ENCODE data around the gene AGO4.

AGO4 gene

GRCh38 chr1:35838693-35839245 is 31.0 kb downstream of the AGO4 start:
- H3K36me3 Mint-ChIP-seq (ENCODE audit: low read depth): peaks cover 17% of the 10 kb centered on the region

GRCh38 chr1:35844826-35845225 is 37.0 kb downstream of the AGO4 start:
- ATAC-seq: no peak
- Mint-ChIP-seq H3K27ac (no peak overlapping the region), H3K4me1 (no peaks in the 10 kb centered on the region), H3K27me3 (no peaks in the 10 kb centered on the region), H3K36me3 (ENCODE audit: low read depth) (peaks cover 2% of the 10 kb centered on the region), H3K9me3 (no peaks in the 10 kb centered on the region), H3K4me3 (no peak overlapping the region)
- no peak for DNase-seq

More at GRCh38 chr1:35838693-35839245, 31.0 kb downstream of the AGO4 start:
- DNase-seq (no peak), ATAC-seq (no peak)
- Mint-ChIP-seq H3K4me1 (no peaks in the 10 kb centered on the region), H3K9me3 (no peaks in the 10 kb centered on the region), H3K27me3 (no peaks in the 10 kb centered on the region), H3K27ac (no peak overlapping the region), H3K4me3 (no peak overlapping the region)

- Mint-ChIP-seq H3K27me3 (no peaks in the 10 kb centered on the region), H3K36me3 (ENCODE audit: low read depth) (peaks cover 3% of the 10 kb centered on the region), H3K27ac (no peak overlapping the region), H3K4me3 (no peak overlapping the region), H3K4me1 (no peaks in the 10 kb centered on the region), H3K9me3 (no peaks in the 10 kb centered on the region)
- no peak for DNase-seq
- no peak for ATAC-seq
Measured at GRCh38 chr1:35845766-35846165, 38.0 kb downstream of the AGO4 start.

- no peak overlapping the region for H3K4me3 Mint-ChIP-seq
- ATAC-seq (no peak), DNase-seq (no peak)
- H3K36me3 Mint-ChIP-seq (ENCODE audit: low read depth): peaks cover 2% of the 10 kb centered on the region
- H3K4me1 Mint-ChIP-seq: no peaks in the 10 kb centered on the region
- H3K27me3 Mint-ChIP-seq: no peaks in the 10 kb centered on the region
- no peak overlapping the region for H3K27ac Mint-ChIP-seq
- no peaks in the 10 kb centered on the region for H3K9me3 Mint-ChIP-seq
Measured at GRCh38 chr1:35847935-35848565, 40.2 kb downstream of the AGO4 start.

- no peaks in the 10 kb centered on the region for H3K4me1 Mint-ChIP-seq
- no peak for ATAC-seq
- no peaks in the 10 kb centered on the region for H3K27me3 Mint-ChIP-seq
- H3K36me3 Mint-ChIP-seq (ENCODE audit: low read depth): peaks cover 5% of the 10 kb centered on the region
- DNase-seq: no peak
- H3K4me3 Mint-ChIP-seq: no peak overlapping the region
- H3K9me3 Mint-ChIP-seq: no peaks in the 10 kb centered on the region
- no peak overlapping the region for H3K27ac Mint-ChIP-seq
Measured at GRCh38 chr1:35850051-35850450, 42.2 kb downstream of the AGO4 start.

- Mint-ChIP-seq H3K4me3 (no peak overlapping the region), H3K27me3 (no peaks in the 10 kb centered on the region), H3K4me1 (no peaks in the 10 kb centered on the region), H3K9me3 (no peaks in the 10 kb centered on the region), H3K27ac (no peak overlapping the region), H3K36me3 (ENCODE audit: low read depth) (peaks cover 5% of the 10 kb centered on the region)
- DNase-seq: no peak
- ATAC-seq: no peak
Measured at GRCh38 chr1:35850716-35851115, 42.9 kb downstream of the AGO4 start.

- ATAC-seq (no peak), DNase-seq (no peak)
- Mint-ChIP-seq H3K4me1 (no peaks in the 10 kb centered on the region), H3K4me3 (no peak overlapping the region), H3K27ac (no peak overlapping the region), H3K27me3 (no peaks in the 10 kb centered on the region), H3K9me3 (no peaks in the 10 kb centered on the region), H3K36me3 (ENCODE audit: low read depth) (peaks cover 7% of the 10 kb centered on the region)
Measured at GRCh38 chr1:35851132-35851869, 43.5 kb downstream of the AGO4 start.

GRCh38 chr1:35852241-35852640 is 44.4 kb downstream of the AGO4 start:
- DNase-seq (no peak), ATAC-seq (no peak)
- Mint-ChIP-seq H3K27me3 (no peaks in the 10 kb centered on the region), H3K4me1 (no peaks in the 10 kb centered on the region), H3K36me3 (ENCODE audit: low read depth) (peaks cover 7% of the 10 kb centered on the region), H3K9me3 (no peaks in the 10 kb centered on the region), H3K4me3 (no peak overlapping the region), H3K27ac (no peak overlapping the region)

GRCh38 chr1:35854989-35855700 is 47.3 kb downstream of the AGO4 start:
- Mint-ChIP-seq H3K4me3 (no peak overlapping the region), H3K4me1 (no peaks in the 10 kb centered on the region), H3K9me3 (no peaks in the 10 kb centered on the region), H3K27ac (no peak overlapping the region), H3K36me3 (ENCODE audit: low read depth) (peaks cover 7% of the 10 kb centered on the region), H3K27me3 (no peaks in the 10 kb centered on the region)
- DNase-seq: no peak
- no peak for ATAC-seq

GRCh38 chr1:35856964-35857363 is 49.1 kb downstream of the AGO4 start:
- Mint-ChIP-seq H3K27me3 (no peaks in the 10 kb centered on the region), H3K36me3 (ENCODE audit: low read depth) (peaks cover 5% of the 10 kb centered on the region), H3K4me3 (no peak overlapping the region), H3K27ac (no peak overlapping the region), H3K4me1 (no peaks in the 10 kb centered on the region), H3K9me3 (no peaks in the 10 kb centered on the region)
- no peak for DNase-seq
- ATAC-seq: no peak

- Mint-ChIP-seq H3K27me3 (no peaks in the 10 kb centered on the region), H3K27ac (no peak overlapping the region), H3K4me1 (no peaks in the 10 kb centered on the region), H3K4me3 (no peak overlapping the region), H3K9me3 (no peaks in the 10 kb centered on the region), H3K36me3 (ENCODE audit: low read depth) (peaks cover 5% of the 10 kb centered on the region)
- DNase-seq (no peak), ATAC-seq (no peak)
Measured at GRCh38 chr1:35857830-35858229, 50.0 kb downstream of the AGO4 start.

- no peaks in the 10 kb centered on the region for H3K27me3 Mint-ChIP-seq
- H3K36me3 Mint-ChIP-seq (ENCODE audit: low read depth): peaks cover 2% of the 10 kb centered on the region
- ATAC-seq (no peak), DNase-seq (no peak)
- no peaks in the 10 kb centered on the region for H3K9me3 Mint-ChIP-seq
- H3K4me3 Mint-ChIP-seq: no peak overlapping the region
- no peaks in the 10 kb centered on the region for H3K4me1 Mint-ChIP-seq
- no peak overlapping the region for H3K27ac Mint-ChIP-seq
Measured at GRCh38 chr1:35860696-35861095, 52.9 kb downstream of the AGO4 start.

GRCh38 chr1:35863136-35863535 is 55.3 kb downstream of the AGO4 start:
- ATAC-seq: no peak

GRCh38 chr1:35863881-35864625 is 56.2 kb downstream of the AGO4 start:
- Mint-ChIP-seq H3K4me3 (no peak overlapping the region), H3K27me3 (peaks cover 1% of the 10 kb centered on the region), H3K27ac (no peak overlapping the region), H3K4me1 (no peaks in the 10 kb centered on the region), H3K36me3 (ENCODE audit: low read depth) (no peaks in the 10 kb centered on the region), H3K9me3 (no peaks in the 10 kb centered on the region)
- no peak for DNase-seq
- no peak for ATAC-seq

More at GRCh38 chr1:35863136-35863535, 55.3 kb downstream of the AGO4 start:
- Mint-ChIP-seq H3K36me3 (ENCODE audit: low read depth) (no peaks in the 10 kb centered on the region), H3K4me1 (no peaks in the 10 kb centered on the region), H3K9me3 (no peaks in the 10 kb centered on the region), H3K27ac (no peak overlapping the region), H3K27me3 (no peaks in the 10 kb centered on the region), H3K4me3 (no peak overlapping the region)
- no peak for DNase-seq

All from activated naive CD8-positive, alpha-beta T cell treated with anti-CD3 and anti-CD28 coated beads, Interleukin-2, amount 50 U/mL, for 24 hours (primary cell).